22Rv1 (cell line): ENCODE measurements around the gene ZNF438.
"Not testable (repeated sequence)": the region's sequence is repeated elsewhere in the genome, so short reads cannot be mapped to it uniquely, and the experiment has no call there.

Experiments
- H3K27ac ChIP-seq: fragments of 450-650 bp; 2 replicates; pipeline ENCODE4 v1.5.1; 2017
- ZFX ChIP-seq: fragments of 450-650 bp; IDR thresholded peaks from 2 replicates; pipeline ENCODE4 v1.6.1; 2017; ENCODE audit warnings: antibody characterized with exemption, borderline replicate concordance
- TF ChIP-seq, protein P1 (sequence below): fragments of 450-650 bp; IDR thresholded peaks from 2 replicates; pipeline ENCODE4 v1.5.1; 2017; ENCODE audit warnings: mild to moderate bottlenecking

The ZNF438 gene

DNA sequence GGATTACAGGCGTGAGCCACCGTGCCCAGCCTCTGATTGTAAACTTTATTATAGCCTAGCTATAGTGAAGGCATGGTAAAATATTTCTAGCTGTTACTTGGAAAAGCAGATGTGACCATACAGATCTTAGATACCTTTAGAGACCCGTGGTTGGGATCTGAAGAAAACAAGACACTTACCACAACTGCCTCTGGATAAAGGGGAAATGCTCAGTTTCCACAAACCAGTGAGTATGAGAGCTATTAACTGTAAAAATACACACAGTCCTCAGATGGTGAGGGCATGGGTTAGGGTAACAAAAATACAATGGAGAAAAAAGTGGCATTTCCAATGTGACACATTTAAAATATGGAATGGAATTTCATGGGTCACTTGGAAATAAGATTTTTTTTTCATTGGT, 63.0 kb downstream of the ZNF438 start:
- TF ChIP-seq, protein P1, sequence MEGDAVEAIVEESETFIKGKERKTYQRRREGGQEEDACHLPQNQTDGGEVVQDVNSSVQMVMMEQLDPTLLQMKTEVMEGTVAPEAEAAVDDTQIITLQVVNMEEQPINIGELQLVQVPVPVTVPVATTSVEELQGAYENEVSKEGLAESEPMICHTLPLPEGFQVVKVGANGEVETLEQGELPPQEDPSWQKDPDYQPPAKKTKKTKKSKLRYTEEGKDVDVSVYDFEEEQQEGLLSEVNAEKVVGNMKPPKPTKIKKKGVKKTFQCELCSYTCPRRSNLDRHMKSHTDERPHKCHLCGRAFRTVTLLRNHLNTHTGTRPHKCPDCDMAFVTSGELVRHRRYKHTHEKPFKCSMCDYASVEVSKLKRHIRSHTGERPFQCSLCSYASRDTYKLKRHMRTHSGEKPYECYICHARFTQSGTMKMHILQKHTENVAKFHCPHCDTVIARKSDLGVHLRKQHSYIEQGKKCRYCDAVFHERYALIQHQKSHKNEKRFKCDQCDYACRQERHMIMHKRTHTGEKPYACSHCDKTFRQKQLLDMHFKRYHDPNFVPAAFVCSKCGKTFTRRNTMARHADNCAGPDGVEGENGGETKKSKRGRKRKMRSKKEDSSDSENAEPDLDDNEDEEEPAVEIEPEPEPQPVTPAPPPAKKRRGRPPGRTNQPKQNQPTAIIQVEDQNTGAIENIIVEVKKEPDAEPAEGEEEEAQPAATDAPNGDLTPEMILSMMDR, result no peak
- no peak for TF ChIP-seq ZFX
- H3K27ac ChIP-seq, result no peak overlapping the region

GRCh38 chr10:30967650-30968410, 63.8 kb downstream of the ZNF438 start:
- no peak for TF ChIP-seq ZFX
- TF ChIP-seq, protein P1, result no peak
- no peak overlapping the region for H3K27ac ChIP-seq

GRCh38 chr10:30963992-30964930, 67.4 kb downstream of the ZNF438 start:
- no peak overlapping the region for H3K27ac ChIP-seq
- TF ChIP-seq, protein P1, result no peak
- no peak for TF ChIP-seq ZFX

- no peak overlapping the region for H3K27ac ChIP-seq
- no peak for TF ChIP-seq ZFX
These were observed 69.1 kb downstream of the ZNF438 start for GRCh38 chr10:30962522-30962921.

- H3K27ac ChIP-seq, result no peak overlapping the region
- TF ChIP-seq ZFX, result no peak
- TF ChIP-seq, protein P1, result no peak
These were observed 71.8 kb downstream of the ZNF438 start for GRCh38 chr10:30959836-30960210.

GRCh38 chr10:30949218-30949617, 82.4 kb downstream of the ZNF438 start:
- H3K27ac ChIP-seq, result not testable (repeated sequence)

DNA sequence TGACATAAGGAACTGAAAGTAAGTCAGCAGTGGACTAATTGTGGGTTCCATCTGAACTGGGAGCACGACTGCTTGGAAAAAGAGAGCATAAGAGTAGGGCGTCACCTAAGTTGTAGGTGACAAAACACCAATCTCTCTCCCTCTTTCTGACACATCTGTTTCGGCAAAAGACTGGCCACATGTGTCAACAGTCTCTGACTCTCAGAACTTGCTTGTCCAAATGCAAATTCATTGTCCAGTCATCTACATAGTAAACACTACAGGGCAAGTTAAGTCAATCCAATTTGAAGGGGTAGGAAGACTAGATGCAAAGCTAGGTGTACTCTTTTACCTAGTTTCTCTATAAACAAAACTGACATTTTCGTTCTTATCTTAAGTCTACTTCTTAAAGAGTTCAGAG, 87.7 kb downstream of the ZNF438 start:
- H3K27ac ChIP-seq, result no peak overlapping the region
- TF ChIP-seq, protein P1, result no peak
- TF ChIP-seq ZFX, result no peak

DNA sequence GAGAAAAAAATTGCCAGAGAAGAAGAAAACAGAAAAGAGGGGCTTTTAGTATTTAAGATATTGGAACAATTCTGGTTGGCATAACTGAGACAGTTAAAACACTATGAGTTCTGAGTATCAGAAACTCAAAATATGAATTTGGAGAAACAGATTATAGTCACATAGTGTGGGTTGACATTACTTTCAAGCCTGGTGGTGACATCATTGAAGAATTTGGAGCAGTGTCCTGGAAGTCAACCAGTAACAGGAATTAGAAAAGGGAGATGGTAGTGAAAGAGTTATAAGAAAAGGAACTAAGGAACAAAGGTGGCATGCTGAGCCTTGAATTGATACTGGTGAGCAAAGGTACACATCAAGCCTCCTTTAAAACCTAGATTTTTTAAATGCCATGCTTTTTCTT, 88.2 kb downstream of the ZNF438 start:
- H3K27ac ChIP-seq, result no peak overlapping the region
- TF ChIP-seq, protein P1, result no peak
- TF ChIP-seq ZFX, result no peak
